Common myeloid progenitor, CD34-positive (primary cell): Measurements from ENCODE around the gene RNF114.
"Not testable (repeated sequence)": the region's sequence is repeated elsewhere in the genome, so short reads cannot be mapped to it uniquely, and the experiment has no call there.

Experiments
- CTCF ChIA-PET: fragments of 350-600 bp; sonication (Branson Sonifier 250); formaldehyde crosslinking; loops from one replicate; lab custom pipeline; 2021; ENCODE audit warnings: antibody characterized with exemption; lab: Charles Lee
- POLR2A ChIA-PET: fragments of 350-600 bp; sonication (Branson Sonifier 250); formaldehyde crosslinking; loops from one replicate; lab custom pipeline; 2021; ENCODE audit warnings: antibody characterized with exemption; lab: Charles Lee
- DNase-seq, 3 donors: peaks; one replicate each; pipeline versions ENCODE4 v3.0.0 to v3.0.0-alpha.2; 2013
- H3K27ac ChIP-seq, 2 experiments: 1 replicate in 1 of 2; 2 replicates in 1 of 2; pipeline ENCODE4 v1.7.0; 2013; ENCODE audit warnings: inconsistent platforms in 2 of 2, low read length in 2 of 2, mild to moderate bottlenecking in 2 of 2, low read depth in 1 of 2, moderate library complexity in 1 of 2; ENCODE audit not compliant: severe bottlenecking in 2 of 2, insufficient read depth in 1 of 2, poor library complexity in 1 of 2
- H3K27me3 ChIP-seq, 5 experiments: replicated peaks in 2 of 5; 1 replicate in 3 of 5; 2 replicates in 2 of 5; pipeline versions ENCODE4 v1.6.1 to v1.7.0; 2013; ENCODE audit warnings: low read length in 4 of 5, mild to moderate bottlenecking in 2 of 5, moderate library complexity in 2 of 5, inconsistent platforms in 1 of 5; ENCODE audit not compliant: insufficient read depth in 5 of 5, control insufficient read depth in 4 of 5
- H3K36me3 ChIP-seq, 4 experiments: 1 replicate in 2 of 4; 2 replicates in 2 of 4; pipeline versions ENCODE4 v1.6.1 to v1.7.0; 2013; ENCODE audit warnings: low read length in 3 of 4, control low read depth in 1 of 4, mild to moderate bottlenecking in 1 of 4; ENCODE audit not compliant: control insufficient read depth in 4 of 4, insufficient read depth in 4 of 4
- H3K4me1 ChIP-seq, 4 experiments: 1 replicate in 3 of 4; 2 replicates in 1 of 4; pipeline versions ENCODE4 v1.6.1 to v1.7.1; 2013; ENCODE audit warnings: low read length in 3 of 4, mild to moderate bottlenecking in 3 of 4, control low read depth in 1 of 4, inconsistent platforms in 1 of 4, moderate library complexity in 1 of 4; ENCODE audit not compliant: control insufficient read depth in 4 of 4, insufficient read depth in 4 of 4; ENCODE audit errors: control extremely low read depth in 1 of 4
- H3K4me3 ChIP-seq, 7 experiments: 1 replicate in 4 of 7; 2 replicates in 3 of 7; pipeline versions ENCODE4 v1.5.1 to v1.7.0; 2013; ENCODE audit warnings: mild to moderate bottlenecking in 7 of 7, low read length in 6 of 7, moderate library complexity in 6 of 7, inconsistent platforms in 2 of 7, low read depth in 2 of 7, control low read depth in 1 of 7; ENCODE audit not compliant: insufficient read depth in 4 of 7, control insufficient read depth in 1 of 7; ENCODE audit errors: extremely low read depth in 1 of 7
- H3K9me3 ChIP-seq, 5 experiments: 1 replicate in 4 of 5; 2 replicates in 1 of 5; pipeline versions ENCODE4 v1.6.1 to v1.7.1; 2013; ENCODE audit warnings: low read length in 4 of 5, mild to moderate bottlenecking in 2 of 5, inconsistent platforms in 1 of 5, low read depth in 1 of 5, moderate library complexity in 1 of 5; ENCODE audit not compliant: control insufficient read depth in 4 of 5, insufficient read depth in 2 of 5; ENCODE audit errors: control extremely low read depth in 1 of 5
- WGBS: methylation state at CpG from one replicate; pipeline ENCODE4 v1.1.5; 2013; ENCODE audit not compliant: insufficient coverage; 5-methylcytosine and 5-hydroxymethylcytosine counted together

Gene RNF114

GRCh38 chr20:49993301-49993751 lies 57.1 kb downstream of the RNF114 start:
- DNase-seq: peak in 2 of 3 donors; percentile 63 to 74

GRCh38 chr20:49995586-49995985 lies 59.4 kb downstream of the RNF114 start:
- no peaks in the 10 kb centered on the region for H3K9me3 ChIP-seq
- ChIA-PET POLR2A (no interaction called here), CTCF (interaction anchor here (0.7 to 1.5 kb wide), 3 partner anchors 14 to 41 kb away, joined by 3 to 4 read pairs (median 3); no protein-coding TSS in a partner anchor)
- no peaks in the 10 kb centered on the region for H3K27me3 ChIP-seq
- no peak overlapping the region for H3K27ac ChIP-seq
- WGBS: 100% methylated on average over 2 of the region's 3 CpGs
- H3K36me3 ChIP-seq: no peaks in the 10 kb centered on the region
- peaks cover 0 to 21% (median 2%) of the 10 kb centered on the region in 4 experiments for H3K4me1 ChIP-seq
- H3K4me3 ChIP-seq: no peak overlapping the region
- DNase-seq: no peak

More at GRCh38 chr20:49993301-49993751, 57.1 kb downstream of the RNF114 start:
- Histone ChIP-seq H3K27ac (no peak overlapping the region), H3K27me3 (no peaks in the 10 kb centered on the region), H3K4me1 (peaks cover 0 to 35% (median 20%) of the 10 kb centered on the region in 4 experiments), H3K9me3 (no peaks in the 10 kb centered on the region), H3K36me3 (peaks cover 0 to 3% (median 0%) of the 10 kb centered on the region in 4 experiments), H3K4me3 (no peak overlapping the region)
- 25% methylated on average over 4 of the region's 6 CpGs for WGBS
- CTCF ChIA-PET: interaction anchor here (0.7 to 1.5 kb wide), 3 partner anchors 9 to 78 kb away, joined by 3 to 5 read pairs (median 3); no protein-coding TSS in a partner anchor
- POLR2A ChIA-PET: no interaction called here

- DNase-seq, H3K27me3 ChIP-seq, H3K36me3 ChIP-seq, H3K27ac ChIP-seq, POLR2A ChIA-PET, H3K9me3 ChIP-seq, H3K4me3 ChIP-seq: not testable (repeated sequence)
- CTCF ChIA-PET: interaction anchor here (1.1 to 2.1 kb wide), 2 partner anchors 9 to 68 kb away, joined by 3 to 8 read pairs; no protein-coding TSS in a partner anchor
- H3K4me1 ChIP-seq: peaks cover 5 to 40% (median 9%) of the 10 kb centered on the region in 4 experiments
- 98% methylated on average over 9 of the region's 15 CpGs for WGBS
These were observed 62.4 kb downstream of the RNF114 start for GRCh38 chr20:49998478-49999188.

GRCh38 chr20:49999329-49999728 lies 63.1 kb downstream of the RNF114 start:
- Histone ChIP-seq H3K9me3 (no peaks in the 10 kb centered on the region), H3K36me3 (no peaks in the 10 kb centered on the region), H3K27me3 (no peaks in the 10 kb centered on the region), H3K4me3 (no peak overlapping the region), H3K4me1 (peaks cover 5 to 43% (median 9%) of the 10 kb centered on the region in 4 experiments), H3K27ac (no peak overlapping the region)
- ChIA-PET CTCF (interaction anchor here (0.8 to 2.1 kb wide), 4 partner anchors 10 to 71 kb away, joined by 3 to 8 read pairs (median 4); no protein-coding TSS in a partner anchor), POLR2A (no interaction called here)
- DNase-seq: no peak
- 74% methylated on average over 7 of the region's 7 CpGs for WGBS

GRCh38 chr20:50000548-50001222 lies 64.5 kb downstream of the RNF114 start:
- H3K4me1 ChIP-seq: peaks cover 7 to 57% (median 18%) of the 10 kb centered on the region in 4 experiments
- CTCF ChIA-PET: interaction anchor here (1.0 to 2.1 kb wide), 4 partner anchors 11 to 72 kb away, joined by 4 to 8 read pairs (median 4); no protein-coding TSS in a partner anchor
- H3K36me3 ChIP-seq, DNase-seq, H3K27me3 ChIP-seq, H3K27ac ChIP-seq, H3K4me3 ChIP-seq, POLR2A ChIA-PET, H3K9me3 ChIP-seq: not testable (repeated sequence)
- WGBS: 88% methylated on average over 11 of the region's 14 CpGs

GRCh38 chr20:50001784-50002311 lies 65.7 kb downstream of the RNF114 start:
- Histone ChIP-seq H3K27ac (no peak overlapping the region), H3K4me1 (peaks cover 7 to 69% (median 28%) of the 10 kb centered on the region in 4 experiments), H3K9me3 (no peaks in the 10 kb centered on the region), H3K4me3 (no peak overlapping the region), H3K36me3 (no peaks in the 10 kb centered on the region), H3K27me3 (no peaks in the 10 kb centered on the region)
- DNase-seq: no peak
- ChIA-PET CTCF (interaction anchor here (1.0 to 1.9 kb wide), 5 partner anchors 16 to 71 kb away, joined by 4 to 8 read pairs (median 5); no protein-coding TSS in a partner anchor), POLR2A (no interaction called here)
- 73% methylated on average over 4 of the region's 9 CpGs for WGBS
